HepG2 (cell line): ENCODE data around the gene TEX9. TPM values are rescaled to one million over a fixed set of nuclear protein-coding genes. Genes with fewer than 3 reads are reported as not detected.

Experiments used
- ATAC-seq: fragments of 200-7000 bp; cut with Tn5 transposase; 3 replicates; pipeline ENCODE4 v1.9.1; 2020; ENCODE audit warnings: mild to moderate bottlenecking, moderate library complexity
- BruUV-seq: library from RNA; stranded (reverse); fragments of 400-500 nt; replicated peaks from 2 replicates; lab custom pipeline; 2021; lab: Mats Ljungman, UMichigan
- CTCF ChIA-PET: fragments of 300-600 bp; formaldehyde crosslinking; extraction: SDS; loops from one replicate; lab custom pipeline; 2021; ENCODE audit warnings: low total read pairs, inconsistent platforms, low intra/inter-chr PET ratio; lab: Yijun Ruan, JAX
- POLR2A ChIA-PET: fragments of 350-600 bp; sonication (Branson Sonifier 250); formaldehyde crosslinking; loops from one replicate; lab custom pipeline; 2020; ENCODE audit warnings: antibody characterized with exemption, inconsistent platforms; lab: Yijun Ruan, JAX
- DNase-seq: peaks from one replicate; pipeline ENCODE4 v3.0.0-alpha.2; 2015; ENCODE audit warnings: low spot score
- FAIRE-seq: peaks from 3 replicates; lab custom pipeline; 2011; peaks lifted over from hg19 to GRCh38; lab: Jason Lieb, UNC
- H2AFZ ChIP-seq: one replicate; pipeline ENCODE4 v1.6.1; 2011; ENCODE audit warnings: low read length, inconsistent platforms
- H3K27ac ChIP-seq: fragments of 300-600 bp; 3 replicates; pipeline ENCODE4 v1.8.0; 2011; ENCODE audit warnings: mixed run types, mild to moderate bottlenecking, mixed read lengths, low read length, inconsistent platforms; ENCODE audit not compliant: insufficient read depth; ENCODE audit errors: extremely low read length
- H3K27me3 ChIP-seq, 2 experiments: fragments of 200-600 bp in 1 of 2; 2 replicates in 1 of 2; 3 replicates in 1 of 2; pipeline versions ENCODE4 v1.6.0 to v1.8.0; 2011; ENCODE audit warnings: low read length in 2 of 2, mild to moderate bottlenecking in 2 of 2, moderate library complexity in 2 of 2, inconsistent platforms in 1 of 2; ENCODE audit not compliant: insufficient read depth in 2 of 2, control insufficient read depth in 1 of 2
- H3K36me3 ChIP-seq, 2 experiments: fragments of 200-600 bp in 1 of 2; replicated peaks in 1 of 2; 2 replicates in 1 of 2; 3 replicates in 1 of 2; pipeline versions ENCODE4 v1.5.1 to v1.8.0; 2011; ENCODE audit warnings: low read length in 2 of 2, inconsistent platforms in 1 of 2; ENCODE audit not compliant: insufficient read depth in 2 of 2, control insufficient read depth in 1 of 2
- H3K4me1 ChIP-seq: 2 replicates; pipeline ENCODE4 v1.5.1; 2012; ENCODE audit warnings: low read length, inconsistent platforms; ENCODE audit not compliant: insufficient read depth
- H3K4me2 ChIP-seq: 2 replicates; pipeline ENCODE4 v1.6.0; 2011; ENCODE audit warnings: low read depth, low read length, inconsistent platforms
- H3K4me3 ChIP-seq, 3 experiments: fragments of 200-600 bp in 1 of 3; sonication (generic), shearing (Covaris generic) in 1 of 3; replicated peaks in 1 of 3; 2 replicates each; pipeline ENCODE4 v1.5.1; 2011 to 2016; ENCODE audit warnings: low read length in 3 of 3, inconsistent platforms in 2 of 3, low read depth in 2 of 3, mild to moderate bottlenecking in 2 of 3, control low read depth in 1 of 3, mixed read lengths in 1 of 3; ENCODE audit not compliant: insufficient read depth in 1 of 3
- H3K79me2 ChIP-seq: one replicate; pipeline ENCODE4 v1.6.1; 2011; ENCODE audit warnings: low read length, inconsistent platforms; ENCODE audit not compliant: insufficient read depth
- H3K9ac ChIP-seq: 2 replicates; pipeline ENCODE4 v1.6.0; 2011; ENCODE audit warnings: mild to moderate bottlenecking, low read depth, low read length, inconsistent platforms; ENCODE audit not compliant: insufficient read depth
- H3K9me3 ChIP-seq: 2 replicates; pipeline ENCODE4 v1.5.1; 2012; ENCODE audit warnings: mild to moderate bottlenecking, low read length
- H4K20me1 ChIP-seq: 2 replicates; pipeline ENCODE4 v1.6.0; 2011; ENCODE audit warnings: inconsistent platforms, mild to moderate bottlenecking, low read length, moderate library complexity; ENCODE audit not compliant: insufficient read depth
- ELF1 ChIP-seq: sonication (generic); formaldehyde crosslinking; IDR thresholded peaks from 2 replicates; pipeline ENCODE4 v1.4.0; 2020; ENCODE audit warnings: missing genetic modification reagents
- GPN1 ChIP-seq: sonication (generic); formaldehyde crosslinking; IDR thresholded peaks from 2 replicates; pipeline ENCODE4 v1.5.1; 2020; ENCODE audit warnings: missing genetic modification reagents, borderline replicate concordance
- HNRNPUL1 ChIP-seq: fragments of 200-400 bp; formaldehyde crosslinking; IDR thresholded peaks from 2 replicates; pipeline ENCODE4 v1.6.1; 2017; ENCODE audit warnings: low read depth, mild to moderate bottlenecking, low read length, moderate library complexity
- KDM3A ChIP-seq: IDR thresholded peaks from 2 replicates; pipeline ENCODE4 v1.6.1; 2018; ENCODE audit warnings: low read depth, missing compliant biosample characterization
- PLRG1 ChIP-seq: fragments of 450-650 bp; conservative IDR thresholded peaks from 2 replicates; pipeline ENCODE4 v1.6.1; 2016
- SALL1 ChIP-seq: sonication (generic); formaldehyde crosslinking; IDR thresholded peaks from 2 replicates; pipeline ENCODE4 v1.8.0; 2022; ENCODE audit warnings: mild to moderate bottlenecking, missing genetic modification reagents
- SP140L ChIP-seq: sonication (generic); formaldehyde crosslinking; IDR thresholded peaks from 2 replicates; pipeline ENCODE4 v1.4.0; 2020; ENCODE audit warnings: missing genetic modification reagents, borderline replicate concordance
- SP5 ChIP-seq: IDR thresholded peaks from 2 replicates; pipeline ENCODE4 v1.6.1; 2016; ENCODE audit warnings: low read depth, borderline replicate concordance
- SRY ChIP-seq: sonication (generic); formaldehyde crosslinking; IDR thresholded peaks from 2 replicates; pipeline ENCODE4 v1.8.0; 2022; ENCODE audit warnings: mild to moderate bottlenecking, missing genetic modification reagents
- ZBTB7A ChIP-seq: sonication (generic); formaldehyde crosslinking; IDR thresholded peaks from 2 replicates; pipeline ENCODE4 v1.8.0; 2022; ENCODE audit warnings: mild to moderate bottlenecking, missing genetic modification reagents
- ZFX ChIP-seq: sonication (generic); formaldehyde crosslinking; IDR thresholded peaks from 2 replicates; pipeline ENCODE4 v1.4.0; 2020; ENCODE audit warnings: mild to moderate bottlenecking, low read depth, missing genetic modification reagents, moderate library complexity
- ZNF446 ChIP-seq: sonication (generic); formaldehyde crosslinking; IDR thresholded peaks from 2 replicates; pipeline ENCODE4 v1.5.0; 2020; ENCODE audit warnings: mild to moderate bottlenecking, missing genetic modification reagents
- ZNF605 ChIP-seq: sonication (generic); formaldehyde crosslinking; IDR thresholded peaks from 2 replicates; pipeline ENCODE4 v1.8.0; 2022; ENCODE audit warnings: mild to moderate bottlenecking, missing genetic modification reagents
- ZNF766 ChIP-seq: sonication (generic); formaldehyde crosslinking; IDR thresholded peaks from 2 replicates; pipeline ENCODE4 v1.5.0; 2020; ENCODE audit warnings: missing genetic modification reagents, borderline replicate concordance
- WGBS: methylation state at CpG from one replicate; pipeline ENCODE4 v1.1.6; 2017; ENCODE audit warnings: low lambda C conversion rate; 5-methylcytosine and 5-hydroxymethylcytosine counted together
- in situ Hi-C: cut with HindIII; loops from 2 replicates; pipeline ENCODE4 v1.10.0; 2017; ENCODE audit warnings: low pct_unique_long_range_greater_than_20kb; ENCODE audit not compliant: extremely low pct_ligation_motif_present
- intact Hi-C: fragments of 100-400 bp; cut with micrococcal nuclease; formaldehyde crosslinking; loops from one replicate; pipeline ENCODE4 v1.10.0; 2022; ENCODE audit not compliant: unreplicated experiment
- polyA plus RNA-seq, 8 experiments: library from polyadenylated mRNA; depleted of rRNA in 3 of 8; stranded (reverse) in 7 of 8; unstranded in 1 of 8; fragments of >200 nt; fragmentation: Illumina TruSeq in 4 of 8; extraction: Trizol in 4 of 8; gene quantifications; 2 replicates each; pipeline versions ENCODE4 v1.2.1 to v1.2.3, GENCODE V29; 2011 to 2016; ENCODE audit warnings: low read depth in 4 of 8, missing spikeins in 1 of 8, mixed read lengths in 1 of 8; ENCODE audit not compliant: insufficient read depth in 1 of 8
- total RNA-seq, 5 experiments: library from RNA; depleted of rRNA; stranded (reverse); fragments of >200 nt; fragmentation: Illumina TruSeq; extraction: Trizol; gene quantifications; 2 replicates each; pipeline ENCODE4 v1.2.3, GENCODE V29; 2016; ENCODE audit warnings: low read depth in 1 of 5
- TF ChIP-seq, protein P1 (sequence below): sonication (generic); formaldehyde crosslinking; IDR thresholded peaks from 2 replicates; pipeline ENCODE4 v1.4.0; 2020; ENCODE audit warnings: low read depth, mild to moderate bottlenecking, missing genetic modification reagents
- TF ChIP-seq, protein P2 (sequence below): sonication (generic); formaldehyde crosslinking; IDR thresholded peaks from 2 replicates; pipeline ENCODE4 v1.4.0; 2020; ENCODE audit warnings: missing genetic modification reagents, borderline replicate concordance
- TF ChIP-seq, protein P3 (sequence below): sonication (generic); formaldehyde crosslinking; IDR thresholded peaks from 2 replicates; pipeline ENCODE4 v1.4.0; 2020; ENCODE audit warnings: missing genetic modification reagents

Gene TEX9
- total and polyA plus RNA-seq, 2 of the 13 experiments (the other 11 are each of a cell fraction or from before 2014, with no cell fraction given): 0.82 to 6.9 TPM

DNA sequence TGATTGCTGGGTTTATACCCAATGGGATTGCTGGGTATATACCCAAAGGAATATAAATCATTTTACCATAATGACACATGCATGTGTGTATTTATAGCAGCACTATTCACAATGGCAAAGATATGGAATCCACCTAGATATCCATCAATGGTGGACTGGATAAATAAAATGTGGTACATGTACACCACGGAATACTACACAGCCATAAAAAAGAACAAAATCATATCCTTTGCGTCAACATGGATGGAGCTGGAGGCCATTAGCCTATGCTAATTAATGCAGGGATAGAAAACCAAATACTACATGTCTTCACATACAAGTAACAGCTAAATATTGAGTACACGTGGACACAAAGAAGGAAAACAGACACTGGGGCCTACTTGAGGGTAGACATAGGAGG, 77.1 kb downstream of the TEX9 start (continued):
- TF ChIP-seq ZNF605 (CRISPR knock-in tag) (no peak), ZBTB7A (CRISPR knock-in tag) (no peak), KDM3A (CRISPR knock-in tag) (no peak), SALL1 (CRISPR knock-in tag) (no peak), SRY (CRISPR knock-in tag) (no peak)
- TF ChIP-seq, protein P1, sequence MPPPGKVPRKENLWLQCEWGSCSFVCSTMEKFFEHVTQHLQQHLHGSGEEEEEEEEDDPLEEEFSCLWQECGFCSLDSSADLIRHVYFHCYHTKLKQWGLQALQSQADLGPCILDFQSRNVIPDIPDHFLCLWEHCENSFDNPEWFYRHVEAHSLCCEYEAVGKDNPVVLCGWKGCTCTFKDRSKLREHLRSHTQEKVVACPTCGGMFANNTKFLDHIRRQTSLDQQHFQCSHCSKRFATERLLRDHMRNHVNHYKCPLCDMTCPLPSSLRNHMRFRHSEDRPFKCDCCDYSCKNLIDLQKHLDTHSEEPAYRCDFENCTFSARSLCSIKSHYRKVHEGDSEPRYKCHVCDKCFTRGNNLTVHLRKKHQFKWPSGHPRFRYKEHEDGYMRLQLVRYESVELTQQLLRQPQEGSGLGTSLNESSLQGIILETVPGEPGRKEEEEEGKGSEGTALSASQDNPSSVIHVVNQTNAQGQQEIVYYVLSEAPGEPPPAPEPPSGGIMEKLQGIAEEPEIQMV: no peak

DNA sequence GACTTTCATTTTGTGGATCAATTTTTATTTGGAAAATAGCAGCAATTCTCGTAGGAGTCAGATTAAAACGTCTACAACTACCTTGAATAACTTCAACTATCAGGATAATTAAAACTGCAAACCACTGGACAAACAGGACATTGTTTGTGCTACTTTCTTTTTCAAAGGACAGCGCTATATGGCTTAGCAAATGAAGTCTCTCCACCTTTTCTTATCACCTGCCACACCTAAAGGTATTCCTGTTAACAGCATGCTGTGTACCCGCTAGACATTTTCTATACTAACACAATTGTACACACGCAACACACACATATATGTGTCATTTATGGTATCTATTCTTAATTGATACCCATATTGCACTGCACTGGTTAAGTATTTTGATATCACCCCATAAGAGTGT, 80.5 kb downstream of the TEX9 start:
- ChIA-PET POLR2A (no interaction called here), CTCF (no interaction called here)
- no peak overlapping the region for H2AFZ ChIP-seq

More for the DNA sequence above, 80.5 kb downstream of the TEX9 start:
- H3K9ac ChIP-seq: no peak overlapping the region
- DNase-seq (no peak), ATAC-seq (no peak), FAIRE-seq (no peak)
- no peaks in the 10 kb centered on the region for H3K4me1 ChIP-seq
- no TSS peak for BruUV-seq
- no peaks in the 10 kb centered on the region for H3K79me2 ChIP-seq
- no peaks in the 10 kb centered on the region for H3K36me3 ChIP-seq
- no peaks in the 10 kb centered on the region for H4K20me1 ChIP-seq
- in situ Hi-C loops (no loop called here), intact Hi-C loops (no loop called here)
- no peak for TF ChIP-seq KDM3A (CRISPR knock-in tag)
- TF ChIP-seq PLRG1: no peak
- no peak for TF ChIP-seq SP140L (CRISPR knock-in tag)
- TF ChIP-seq GPN1: no peak
- no peak for TF ChIP-seq ZFX (CRISPR knock-in tag)
- no peak for TF ChIP-seq HNRNPUL1
- TF ChIP-seq, protein P2, sequence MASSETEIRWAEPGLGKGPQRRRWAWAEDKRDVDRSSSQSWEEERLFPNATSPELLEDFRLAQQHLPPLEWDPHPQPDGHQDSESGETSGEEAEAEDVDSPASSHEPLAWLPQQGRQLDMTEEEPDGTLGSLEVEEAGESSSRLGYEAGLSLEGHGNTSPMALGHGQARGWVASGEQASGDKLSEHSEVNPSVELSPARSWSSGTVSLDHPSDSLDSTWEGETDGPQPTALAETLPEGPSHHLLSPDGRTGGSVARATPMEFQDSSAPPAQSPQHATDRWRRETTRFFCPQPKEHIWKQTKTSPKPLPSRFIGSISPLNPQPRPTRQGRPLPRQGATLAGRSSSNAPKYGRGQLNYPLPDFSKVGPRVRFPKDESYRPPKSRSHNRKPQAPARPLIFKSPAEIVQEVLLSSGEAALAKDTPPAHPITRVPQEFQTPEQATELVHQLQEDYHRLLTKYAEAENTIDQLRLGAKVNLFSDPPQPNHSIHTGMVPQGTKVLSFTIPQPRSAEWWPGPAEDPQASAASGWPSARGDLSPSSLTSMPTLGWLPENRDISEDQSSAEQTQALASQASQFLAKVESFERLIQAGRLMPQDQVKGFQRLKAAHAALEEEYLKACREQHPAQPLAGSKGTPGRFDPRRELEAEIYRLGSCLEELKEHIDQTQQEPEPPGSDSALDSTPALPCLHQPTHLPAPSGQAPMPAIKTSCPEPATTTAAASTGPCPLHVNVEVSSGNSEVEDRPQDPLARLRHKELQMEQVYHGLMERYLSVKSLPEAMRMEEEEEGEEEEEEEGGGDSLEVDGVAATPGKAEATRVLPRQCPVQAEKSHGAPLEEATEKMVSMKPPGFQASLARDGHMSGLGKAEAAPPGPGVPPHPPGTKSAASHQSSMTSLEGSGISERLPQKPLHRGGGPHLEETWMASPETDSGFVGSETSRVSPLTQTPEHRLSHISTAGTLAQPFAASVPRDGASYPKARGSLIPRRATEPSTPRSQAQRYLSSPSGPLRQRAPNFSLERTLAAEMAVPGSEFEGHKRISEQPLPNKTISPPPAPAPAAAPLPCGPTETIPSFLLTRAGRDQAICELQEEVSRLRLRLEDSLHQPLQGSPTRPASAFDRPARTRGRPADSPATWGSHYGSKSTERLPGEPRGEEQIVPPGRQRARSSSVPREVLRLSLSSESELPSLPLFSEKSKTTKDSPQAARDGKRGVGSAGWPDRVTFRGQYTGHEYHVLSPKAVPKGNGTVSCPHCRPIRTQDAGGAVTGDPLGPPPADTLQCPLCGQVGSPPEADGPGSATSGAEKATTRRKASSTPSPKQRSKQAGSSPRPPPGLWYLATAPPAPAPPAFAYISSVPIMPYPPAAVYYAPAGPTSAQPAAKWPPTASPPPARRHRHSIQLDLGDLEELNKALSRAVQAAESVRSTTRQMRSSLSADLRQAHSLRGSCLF (CRISPR knock-in tag): no peak
- no peak for TF ChIP-seq ZNF766 (CRISPR knock-in tag)
- TF ChIP-seq, protein P3, sequence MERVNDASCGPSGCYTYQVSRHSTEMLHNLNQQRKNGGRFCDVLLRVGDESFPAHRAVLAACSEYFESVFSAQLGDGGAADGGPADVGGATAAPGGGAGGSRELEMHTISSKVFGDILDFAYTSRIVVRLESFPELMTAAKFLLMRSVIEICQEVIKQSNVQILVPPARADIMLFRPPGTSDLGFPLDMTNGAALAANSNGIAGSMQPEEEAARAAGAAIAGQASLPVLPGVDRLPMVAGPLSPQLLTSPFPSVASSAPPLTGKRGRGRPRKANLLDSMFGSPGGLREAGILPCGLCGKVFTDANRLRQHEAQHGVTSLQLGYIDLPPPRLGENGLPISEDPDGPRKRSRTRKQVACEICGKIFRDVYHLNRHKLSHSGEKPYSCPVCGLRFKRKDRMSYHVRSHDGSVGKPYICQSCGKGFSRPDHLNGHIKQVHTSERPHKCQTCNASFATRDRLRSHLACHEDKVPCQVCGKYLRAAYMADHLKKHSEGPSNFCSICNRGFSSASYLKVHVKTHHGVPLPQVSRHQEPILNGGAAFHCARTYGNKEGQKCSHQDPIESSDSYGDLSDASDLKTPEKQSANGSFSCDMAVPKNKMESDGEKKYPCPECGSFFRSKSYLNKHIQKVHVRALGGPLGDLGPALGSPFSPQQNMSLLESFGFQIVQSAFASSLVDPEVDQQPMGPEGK (CRISPR knock-in tag): no peak
- no peak for TF ChIP-seq ZNF446
- TF ChIP-seq ELF1 (CRISPR knock-in tag): no peak
- TF ChIP-seq SP5 (CRISPR knock-in tag): no peak
- no peak overlapping the region for H3K4me3 ChIP-seq
- no peak overlapping the region for H3K4me2 ChIP-seq
- no peaks in the 10 kb centered on the region for H3K9me3 ChIP-seq
- no peaks in the 10 kb centered on the region for H3K27me3 ChIP-seq
- no peak overlapping the region for H3K27ac ChIP-seq
- WGBS: 91% methylated on average over 5 of the region's 5 CpGs
